Measurements from ENCODE around the gene SBF1.

DNA sequence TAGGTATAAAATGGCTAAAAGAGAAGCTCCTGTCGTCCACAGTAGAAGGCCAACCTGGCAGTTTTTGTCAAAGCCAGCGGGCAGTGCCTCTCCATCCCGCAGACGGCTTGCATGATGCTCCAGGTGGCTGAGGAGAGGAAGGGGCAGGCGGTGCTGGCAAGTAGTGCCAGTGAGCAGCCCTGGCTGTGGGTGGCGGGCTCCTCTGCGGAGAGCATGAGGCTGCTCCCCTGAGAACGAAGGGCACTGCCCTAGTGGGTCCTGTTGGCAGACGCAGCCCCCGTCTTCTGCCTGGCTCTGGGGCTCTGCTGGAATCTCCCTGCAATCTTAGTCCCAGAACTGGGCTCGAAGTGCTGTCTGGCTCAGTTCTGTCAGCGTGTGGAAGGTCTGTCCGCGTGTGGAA lies 50.9 kb downstream of the SBF1 start:
- no peak for TF ChIP-seq POLR2A (IDR thresholded peaks at IDR 0.05)
- TF ChIP-seq, protein P1, sequence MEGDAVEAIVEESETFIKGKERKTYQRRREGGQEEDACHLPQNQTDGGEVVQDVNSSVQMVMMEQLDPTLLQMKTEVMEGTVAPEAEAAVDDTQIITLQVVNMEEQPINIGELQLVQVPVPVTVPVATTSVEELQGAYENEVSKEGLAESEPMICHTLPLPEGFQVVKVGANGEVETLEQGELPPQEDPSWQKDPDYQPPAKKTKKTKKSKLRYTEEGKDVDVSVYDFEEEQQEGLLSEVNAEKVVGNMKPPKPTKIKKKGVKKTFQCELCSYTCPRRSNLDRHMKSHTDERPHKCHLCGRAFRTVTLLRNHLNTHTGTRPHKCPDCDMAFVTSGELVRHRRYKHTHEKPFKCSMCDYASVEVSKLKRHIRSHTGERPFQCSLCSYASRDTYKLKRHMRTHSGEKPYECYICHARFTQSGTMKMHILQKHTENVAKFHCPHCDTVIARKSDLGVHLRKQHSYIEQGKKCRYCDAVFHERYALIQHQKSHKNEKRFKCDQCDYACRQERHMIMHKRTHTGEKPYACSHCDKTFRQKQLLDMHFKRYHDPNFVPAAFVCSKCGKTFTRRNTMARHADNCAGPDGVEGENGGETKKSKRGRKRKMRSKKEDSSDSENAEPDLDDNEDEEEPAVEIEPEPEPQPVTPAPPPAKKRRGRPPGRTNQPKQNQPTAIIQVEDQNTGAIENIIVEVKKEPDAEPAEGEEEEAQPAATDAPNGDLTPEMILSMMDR (IDR thresholded peaks at IDR 0.05), result no peak

All from body of pancreas (tissue), 4 donors.